T-helper 1 cell treated with Interleukin-12 subunit alpha and Interleukin-12 subunit beta and Interleukin-4 antibody, amounts not matched to agents 30 μg/mL and 1 μg/mL, for 36 hours (primary cell): ENCODE measurements around the gene LHPP.

Experiments used
- H3K27ac Mint-ChIP-seq: one replicate; pipeline ENCODE4 v1.8.0; 2021; ENCODE audit warnings: mild to moderate bottlenecking, mixed read lengths
- H3K27me3 Mint-ChIP-seq: one replicate; pipeline ENCODE4 v1.8.0; 2021; ENCODE audit warnings: low read depth, mixed read lengths
- H3K36me3 Mint-ChIP-seq: one replicate; pipeline ENCODE4 v1.8.0; 2021; ENCODE audit warnings: low read depth, mixed read lengths
- H3K4me1 Mint-ChIP-seq: one replicate; pipeline ENCODE4 v1.8.0; 2021; ENCODE audit warnings: low read depth, mixed read lengths
- H3K4me3 Mint-ChIP-seq: one replicate; pipeline ENCODE4 v1.8.0; 2021; ENCODE audit warnings: mild to moderate bottlenecking, moderate library complexity, mixed read lengths
- H3K9me3 Mint-ChIP-seq: one replicate; pipeline ENCODE4 v1.8.0; 2021; ENCODE audit warnings: mixed read lengths

The LHPP gene

DNA sequence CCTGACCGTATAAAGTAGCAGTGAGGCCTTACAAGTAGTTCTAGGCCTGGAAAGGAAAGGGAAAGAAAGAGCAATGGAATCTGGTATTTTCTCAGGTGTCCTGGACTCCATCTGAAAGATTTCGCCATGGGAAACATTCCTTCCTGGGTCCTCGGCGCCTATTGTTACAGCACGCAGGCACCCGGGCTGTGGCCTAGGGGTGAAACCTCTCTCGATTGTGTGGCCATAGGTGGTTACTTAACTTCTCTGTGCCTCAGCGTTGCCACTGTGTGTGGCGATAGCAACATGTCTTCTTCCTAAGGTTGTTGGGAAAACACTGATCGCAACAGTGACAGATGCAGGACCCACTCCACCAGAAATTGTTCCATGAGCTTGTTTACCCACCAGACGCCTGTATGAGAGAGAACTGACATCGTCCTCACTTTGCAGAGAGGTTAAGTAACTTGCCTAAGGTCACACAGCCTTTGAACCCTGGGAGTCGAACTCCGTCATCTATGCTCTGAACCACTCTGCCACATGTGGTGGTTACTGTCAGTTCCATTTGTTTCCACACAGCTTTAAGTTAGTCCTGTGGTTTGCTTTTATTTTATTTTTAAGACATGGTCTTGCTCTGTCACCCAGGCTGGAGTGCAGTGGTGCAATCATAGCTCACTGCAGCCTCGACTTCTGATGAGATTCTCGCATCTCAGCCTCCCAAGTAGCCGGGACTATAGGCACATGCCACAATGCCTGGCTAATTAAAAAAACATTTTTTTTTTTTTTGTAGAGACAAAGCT, 73.4 kb downstream of the LHPP start:
- no peak overlapping the region for H3K27ac Mint-ChIP-seq
- no peaks in the 10 kb centered on the region for H3K9me3 Mint-ChIP-seq
- peaks cover 3% of the 10 kb centered on the region for H3K27me3 Mint-ChIP-seq
- H3K4me3 Mint-ChIP-seq = no peak overlapping the region
- peaks cover 3% of the 10 kb centered on the region for H3K4me1 Mint-ChIP-seq
- H3K36me3 Mint-ChIP-seq = no peaks in the 10 kb centered on the region

DNA sequence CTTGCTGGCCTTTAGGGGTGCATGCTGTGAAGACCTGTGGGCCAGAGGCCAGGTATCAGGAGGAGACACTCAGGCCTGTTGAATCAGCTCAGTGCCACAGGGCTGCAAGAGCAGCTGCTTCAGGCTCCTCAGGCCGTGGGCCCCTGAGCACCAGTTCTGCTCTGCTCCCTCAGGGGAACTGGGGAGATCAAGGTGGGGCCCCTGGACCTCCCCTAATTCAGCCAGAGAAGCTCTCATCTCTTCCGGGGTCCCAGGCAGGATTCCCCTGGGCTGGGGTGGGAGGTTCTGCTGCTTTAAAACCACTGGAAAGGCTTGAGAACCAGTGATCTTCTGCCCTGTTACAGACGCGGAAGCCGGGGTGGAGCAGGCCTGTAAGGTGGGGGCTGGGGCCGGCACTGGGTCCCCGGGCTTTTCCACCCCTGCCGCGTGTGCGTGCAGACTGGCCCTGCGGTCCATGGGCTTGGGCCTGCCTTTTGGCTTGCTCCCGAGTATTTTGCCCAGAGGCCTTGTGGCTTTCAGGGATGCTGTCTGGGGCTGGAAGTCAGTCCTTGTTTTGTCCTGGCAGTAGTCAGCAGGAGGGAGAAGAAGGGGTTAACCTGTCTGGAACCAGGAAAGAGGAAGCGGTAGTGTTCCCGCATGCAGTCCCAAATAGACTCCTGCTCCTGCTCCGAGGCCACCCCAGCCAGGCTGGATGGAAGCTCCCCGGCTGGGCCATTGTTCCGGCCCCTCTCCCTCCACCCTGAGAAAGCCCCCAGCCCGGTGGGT, 74.3 kb downstream of the LHPP start:
- Mint-ChIP-seq H3K9me3 (no peaks in the 10 kb centered on the region), H3K4me3 (no peak overlapping the region), H3K27me3 (peaks cover 3% of the 10 kb centered on the region), H3K27ac (no peak overlapping the region), H3K4me1 (no peaks in the 10 kb centered on the region), H3K36me3 (no peaks in the 10 kb centered on the region)

DNA sequence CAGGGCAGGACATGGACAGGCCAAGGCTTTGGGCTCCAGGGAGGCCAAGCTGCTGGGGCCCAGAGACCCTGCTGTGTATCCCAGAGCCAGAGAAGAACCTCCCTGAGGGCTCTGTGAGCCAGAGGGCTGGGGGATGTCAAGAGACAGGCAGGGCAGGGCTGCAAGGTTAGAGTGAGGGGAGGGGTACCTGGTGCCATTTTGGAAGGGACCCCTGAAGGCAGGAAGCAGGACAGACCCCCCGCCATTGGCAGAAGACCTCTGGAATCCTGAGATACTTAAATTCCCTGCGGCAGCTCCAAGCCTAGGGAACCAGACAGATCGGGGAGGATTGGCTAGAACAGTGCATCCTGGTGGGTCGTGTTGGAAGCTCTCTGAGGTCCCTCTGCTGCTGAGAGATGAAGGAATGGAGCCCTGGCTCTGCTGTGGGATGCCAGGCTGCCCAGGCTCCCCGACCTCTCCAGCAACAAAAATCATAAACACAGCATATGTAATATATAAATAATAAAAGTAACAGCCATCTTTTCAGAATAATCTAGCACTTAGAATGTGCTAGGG, 75.0 kb downstream of the LHPP start:
- Mint-ChIP-seq H3K27ac (no peak overlapping the region), H3K27me3 (peaks cover 3% of the 10 kb centered on the region), H3K4me3 (no peak overlapping the region), H3K4me1 (no peaks in the 10 kb centered on the region), H3K36me3 (no peaks in the 10 kb centered on the region), H3K9me3 (no peaks in the 10 kb centered on the region)

DNA sequence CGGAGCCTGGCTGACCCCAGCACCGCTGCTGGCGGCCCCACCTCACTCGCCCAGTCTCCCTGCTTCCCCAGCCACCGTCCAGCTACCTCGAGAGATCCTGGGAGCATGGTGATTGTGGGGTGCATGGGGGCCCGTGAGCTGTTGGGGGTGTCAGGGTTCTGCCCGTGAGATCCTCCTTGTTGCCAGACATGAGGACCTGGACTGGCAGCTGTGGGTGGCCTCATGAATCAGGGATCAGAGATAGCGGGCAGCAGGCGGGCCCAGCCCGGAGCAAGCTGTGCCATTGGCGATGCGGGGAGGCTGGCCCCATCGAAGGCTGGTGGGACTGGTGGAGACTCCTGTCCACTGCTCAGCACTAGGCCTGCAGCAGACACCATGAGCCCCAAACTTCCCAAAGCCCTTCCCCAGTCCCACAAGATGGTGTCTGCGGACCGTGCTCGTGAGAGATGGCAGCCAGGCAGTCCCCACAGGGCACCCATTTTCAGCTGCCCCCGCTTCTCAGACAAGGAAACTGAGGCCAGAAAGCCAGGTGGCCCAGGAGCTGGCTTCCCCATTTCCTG, 75.6 kb downstream of the LHPP start:
- no peak overlapping the region for H3K27ac Mint-ChIP-seq
- H3K9me3 Mint-ChIP-seq = no peaks in the 10 kb centered on the region
- H3K36me3 Mint-ChIP-seq = no peaks in the 10 kb centered on the region
- H3K27me3 Mint-ChIP-seq = peaks cover 3% of the 10 kb centered on the region
- H3K4me1 Mint-ChIP-seq = no peaks in the 10 kb centered on the region
- H3K4me3 Mint-ChIP-seq = no peak overlapping the region

DNA sequence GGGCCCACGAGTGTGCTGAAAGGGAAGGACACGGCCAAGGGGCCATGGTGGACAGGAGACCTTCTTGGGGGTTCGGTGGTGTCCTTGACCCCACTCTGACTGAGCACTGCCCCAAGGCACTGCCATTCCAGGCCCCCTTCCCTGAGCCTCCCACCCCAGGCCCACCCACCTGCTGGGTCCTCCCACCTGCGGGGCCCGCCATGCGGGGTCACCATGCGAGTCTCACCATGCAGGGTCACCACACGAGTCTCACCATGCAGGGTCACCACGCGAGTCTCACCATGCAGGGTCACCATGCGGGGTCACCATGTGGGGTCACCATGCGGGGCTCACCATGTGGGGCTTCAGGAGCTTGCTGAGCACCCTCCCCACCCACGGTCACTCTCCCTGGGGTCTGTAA, 76.3 kb downstream of the LHPP start:
- no peak overlapping the region for H3K27ac Mint-ChIP-seq
- H3K27me3 Mint-ChIP-seq = no peaks in the 10 kb centered on the region
- H3K36me3 Mint-ChIP-seq = no peaks in the 10 kb centered on the region
- no peaks in the 10 kb centered on the region for H3K9me3 Mint-ChIP-seq
- no peaks in the 10 kb centered on the region for H3K4me1 Mint-ChIP-seq
- H3K4me3 Mint-ChIP-seq = no peak overlapping the region

DNA sequence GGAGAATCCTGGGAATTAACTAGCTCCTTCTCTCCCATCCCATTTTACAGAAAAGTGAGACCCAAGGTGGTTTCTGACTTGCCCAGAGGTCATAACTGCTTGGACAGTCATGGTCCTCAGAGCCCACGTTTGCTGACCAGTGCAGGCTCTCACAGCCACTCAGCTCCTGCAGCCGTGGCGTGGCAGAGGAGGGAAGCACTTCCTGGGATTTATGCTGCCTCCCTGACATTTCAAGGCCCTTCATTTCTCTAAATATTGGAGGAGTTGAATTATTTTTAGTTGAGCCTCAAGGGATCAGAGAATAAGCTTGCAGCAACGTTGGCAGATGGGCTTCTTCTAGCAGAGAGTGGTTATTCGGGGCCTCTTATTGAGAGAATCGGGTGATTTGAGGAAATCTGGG, 77.1 kb downstream of the LHPP start:
- Mint-ChIP-seq H3K4me3 (no peak overlapping the region), H3K36me3 (no peaks in the 10 kb centered on the region)

DNA sequence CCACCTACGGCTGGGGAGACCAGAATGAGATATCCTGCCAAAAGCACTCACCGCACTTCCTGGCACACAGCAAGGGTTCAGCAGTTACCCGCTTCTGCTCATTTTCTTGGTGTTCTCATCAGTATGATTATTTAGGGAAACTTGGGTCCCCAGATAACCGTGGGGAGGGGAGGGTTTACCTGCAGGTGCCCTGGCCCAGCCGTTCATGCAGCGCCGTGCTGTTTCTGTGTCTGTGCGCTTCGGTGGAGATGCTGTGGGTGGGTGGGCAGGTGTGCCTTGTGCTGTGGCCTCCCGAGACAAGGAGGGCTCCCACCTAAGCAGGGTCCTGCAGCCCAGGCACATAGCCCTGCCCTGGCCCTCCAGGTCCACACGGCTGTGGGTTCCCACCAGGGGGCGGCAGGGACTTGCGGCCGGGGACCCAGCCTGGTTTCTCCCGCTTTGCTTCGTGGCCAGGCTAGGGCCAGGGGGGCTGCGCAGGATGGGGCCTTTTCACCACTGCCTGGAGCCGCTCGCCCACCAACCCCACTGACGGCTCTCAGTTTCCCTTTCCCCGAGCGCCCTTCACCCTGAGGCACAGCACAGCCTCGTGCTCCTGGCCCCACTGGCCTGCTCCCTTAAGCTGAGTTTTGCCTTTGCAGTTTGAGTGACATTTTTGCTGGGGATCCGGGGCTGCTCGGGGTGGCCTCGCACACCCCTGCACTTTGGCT, 78.5 kb downstream of the LHPP start:
- Mint-ChIP-seq H3K27me3 (peaks cover 2% of the 10 kb centered on the region), H3K9me3 (no peaks in the 10 kb centered on the region), H3K27ac (no peak overlapping the region), H3K4me1 (no peaks in the 10 kb centered on the region), H3K36me3 (no peaks in the 10 kb centered on the region), H3K4me3 (no peak overlapping the region)

More for the DNA sequence above, 77.1 kb downstream of the LHPP start:
- H3K27me3 Mint-ChIP-seq = no peaks in the 10 kb centered on the region
- H3K27ac Mint-ChIP-seq = no peak overlapping the region
- H3K4me1 Mint-ChIP-seq = no peaks in the 10 kb centered on the region
- no peaks in the 10 kb centered on the region for H3K9me3 Mint-ChIP-seq

DNA sequence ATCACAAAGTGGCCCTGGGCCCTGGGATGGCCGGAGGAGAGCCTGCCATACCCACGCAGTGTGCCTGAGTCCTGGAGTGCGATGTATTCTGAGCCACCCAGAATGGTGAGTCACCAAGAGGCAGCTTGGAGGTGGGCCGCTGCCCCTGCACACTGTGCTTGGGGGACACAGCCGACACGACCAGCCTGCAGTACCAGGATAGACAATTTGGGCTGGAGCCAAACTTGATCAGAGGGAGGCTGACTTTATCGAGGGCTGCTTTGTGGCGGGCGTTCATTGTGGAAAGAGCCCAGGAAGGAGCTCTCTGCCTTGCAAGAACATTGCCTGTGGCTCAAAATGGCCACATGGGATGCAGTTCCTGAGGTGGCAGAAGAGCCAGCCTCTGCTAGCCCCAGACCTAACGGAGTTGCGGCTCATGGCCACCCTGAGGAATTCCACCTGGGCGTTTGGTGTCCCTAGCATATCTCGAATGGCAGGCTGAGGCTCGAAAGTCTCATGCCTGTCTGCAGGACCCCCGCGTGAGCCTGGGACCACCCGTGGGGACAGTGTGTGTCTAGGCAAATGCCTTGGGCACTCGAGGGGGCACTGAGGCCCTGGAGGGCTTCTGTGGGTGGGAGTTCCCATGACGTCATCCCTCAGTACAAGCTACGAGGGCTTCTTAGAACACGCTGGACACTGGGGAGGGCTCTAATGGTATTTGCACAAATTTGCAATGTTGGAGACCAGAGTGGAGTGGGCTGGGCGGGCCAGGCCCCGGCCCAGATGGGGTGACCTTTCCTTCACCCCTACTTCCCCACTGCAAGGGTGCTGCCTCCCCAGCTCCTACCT, 79.7 kb downstream of the LHPP start:
- Mint-ChIP-seq H3K4me1 (peaks cover 3% of the 10 kb centered on the region), H3K36me3 (no peaks in the 10 kb centered on the region), H3K27ac (no peak overlapping the region), H3K4me3 (no peak overlapping the region), H3K27me3 (peaks cover 12% of the 10 kb centered on the region), H3K9me3 (no peaks in the 10 kb centered on the region)

DNA sequence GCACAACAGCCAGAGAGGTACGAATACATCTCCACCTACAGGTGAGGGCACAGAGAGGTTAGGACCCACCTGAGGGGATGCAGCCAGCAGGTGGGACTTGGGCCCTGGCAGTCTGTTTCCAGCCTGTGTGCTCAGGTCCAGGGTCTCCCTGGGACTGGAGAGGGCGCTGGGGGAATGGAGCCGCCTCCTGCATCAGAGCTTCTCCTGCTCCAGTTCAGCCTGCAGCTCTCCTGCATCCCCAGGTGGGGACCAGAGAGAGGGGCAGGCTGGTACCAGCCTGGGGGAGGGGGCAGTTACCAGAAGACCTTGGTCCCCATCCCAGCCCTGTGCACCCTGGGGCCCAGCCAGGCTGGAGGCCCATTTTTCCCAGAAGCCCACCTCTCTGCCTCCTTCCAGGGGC, 80.7 kb downstream of the LHPP start:
- H3K27ac Mint-ChIP-seq = no peak overlapping the region
- H3K4me1 Mint-ChIP-seq = peaks cover 3% of the 10 kb centered on the region
- H3K9me3 Mint-ChIP-seq = no peaks in the 10 kb centered on the region
- peaks cover 19% of the 10 kb centered on the region for H3K27me3 Mint-ChIP-seq
- no peaks in the 10 kb centered on the region for H3K36me3 Mint-ChIP-seq
- no peak overlapping the region for H3K4me3 Mint-ChIP-seq

DNA sequence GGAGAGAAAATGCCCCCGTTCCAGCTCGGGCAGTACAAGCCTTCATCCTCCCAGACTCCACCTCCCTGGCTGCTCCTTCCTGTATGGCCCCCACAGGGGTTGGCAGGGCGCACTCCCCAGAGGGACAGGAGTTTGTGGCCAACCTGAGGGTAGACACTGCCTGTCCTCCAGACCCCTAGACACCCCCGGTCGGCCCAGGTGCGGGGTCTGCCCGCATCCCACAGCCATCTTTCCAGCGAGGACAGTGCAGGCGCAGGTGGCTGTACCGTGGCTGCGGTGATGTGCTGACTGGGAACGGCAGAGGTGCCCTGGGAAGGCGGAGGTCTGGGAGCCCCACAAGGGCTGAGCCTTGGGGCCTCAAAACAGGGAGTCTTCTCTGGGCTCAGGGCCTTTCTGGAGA, 81.5 kb downstream of the LHPP start:
- Mint-ChIP-seq H3K27me3 (peaks cover 19% of the 10 kb centered on the region), H3K4me1 (peaks cover 3% of the 10 kb centered on the region), H3K9me3 (no peaks in the 10 kb centered on the region), H3K36me3 (no peaks in the 10 kb centered on the region), H3K4me3 (no peak overlapping the region), H3K27ac (no peak overlapping the region)

DNA sequence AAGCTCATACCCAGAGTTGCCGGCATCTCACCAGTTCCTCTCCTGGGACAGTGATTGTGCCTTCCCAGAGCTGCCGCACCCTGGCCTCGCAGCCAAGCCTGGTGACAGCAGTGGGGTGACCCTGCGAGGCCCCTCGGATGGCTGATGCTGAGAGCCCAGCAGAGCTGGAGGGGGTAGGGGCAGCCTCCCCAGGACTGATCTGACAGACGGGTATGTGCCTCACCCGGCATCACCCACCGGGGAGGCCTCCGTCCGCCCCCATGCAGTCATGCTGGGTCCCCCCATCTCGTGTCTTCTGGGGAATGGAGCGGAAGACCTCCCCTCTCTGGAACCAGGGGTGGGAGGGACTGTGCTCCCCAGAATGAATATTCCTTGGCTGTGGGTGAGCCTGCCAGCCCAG, 82.3 kb downstream of the LHPP start:
- Mint-ChIP-seq H3K36me3 (no peaks in the 10 kb centered on the region), H3K4me3 (no peak overlapping the region)

DNA sequence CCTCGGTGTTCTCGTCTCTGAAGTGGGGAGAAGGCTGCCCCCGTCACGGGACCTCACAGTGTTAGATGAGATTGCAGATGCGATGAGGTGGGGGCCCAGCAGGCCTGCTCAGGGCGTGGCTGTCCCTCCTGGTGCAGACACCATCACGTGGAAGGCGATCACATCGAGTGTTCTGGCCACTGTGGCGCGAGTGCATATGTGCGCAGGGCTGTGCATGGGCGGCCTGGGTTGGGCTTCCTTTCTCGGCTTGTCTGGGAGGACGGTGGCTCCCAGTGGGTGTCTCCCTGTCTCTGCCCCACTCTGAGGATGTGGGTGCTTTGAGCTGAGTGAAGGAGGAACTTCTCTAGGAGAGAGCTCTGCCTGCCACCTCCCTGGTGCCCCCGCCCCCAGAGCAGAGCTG, 83.1 kb downstream of the LHPP start:
- Mint-ChIP-seq H3K27ac (no peak overlapping the region), H3K4me1 (peaks cover 3% of the 10 kb centered on the region), H3K27me3 (peaks cover 19% of the 10 kb centered on the region)

More for the DNA sequence above, 82.3 kb downstream of the LHPP start:
- Mint-ChIP-seq H3K27ac (no peak overlapping the region), H3K4me1 (peaks cover 3% of the 10 kb centered on the region), H3K27me3 (peaks cover 19% of the 10 kb centered on the region), H3K9me3 (no peaks in the 10 kb centered on the region)

DNA sequence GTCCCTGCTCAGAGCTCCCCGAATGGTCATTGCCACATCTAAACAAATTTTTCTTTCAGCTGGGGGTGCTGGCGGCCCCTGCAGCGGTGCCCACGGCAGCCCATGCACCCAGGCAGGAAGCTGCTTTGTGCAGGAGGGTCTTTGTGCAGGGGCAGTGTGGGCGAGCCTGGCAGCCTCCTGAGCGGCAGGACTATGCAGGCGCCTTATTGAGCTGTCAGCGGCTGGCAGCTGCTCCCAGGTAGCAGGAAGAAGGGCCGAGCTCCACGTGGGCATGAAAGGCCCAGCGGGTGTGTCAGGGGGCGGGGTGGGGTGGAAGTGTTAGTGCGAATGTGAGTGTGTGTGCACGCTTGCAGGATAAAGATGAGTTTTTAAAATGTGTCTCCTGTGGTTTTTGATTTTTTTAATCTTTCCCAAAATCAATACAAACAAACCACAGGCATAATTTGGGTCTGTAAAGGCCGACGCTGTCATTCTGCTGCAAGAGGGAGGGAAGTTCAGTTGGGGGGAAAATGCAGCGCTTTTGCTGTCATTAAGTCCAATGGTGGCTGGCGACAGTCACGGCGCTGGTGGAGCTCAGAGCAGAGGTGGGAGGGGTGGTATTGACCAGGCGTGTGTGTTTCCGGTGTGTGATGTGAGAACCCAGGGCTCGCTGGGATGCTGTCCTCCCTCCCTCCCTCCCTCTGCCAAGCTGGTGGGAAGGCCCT, 83.9 kb downstream of the LHPP start:
- H3K4me1 Mint-ChIP-seq = peaks cover 3% of the 10 kb centered on the region
- no peak overlapping the region for H3K27ac Mint-ChIP-seq
- H3K4me3 Mint-ChIP-seq = no peak overlapping the region
- no peaks in the 10 kb centered on the region for H3K36me3 Mint-ChIP-seq
- no peaks in the 10 kb centered on the region for H3K9me3 Mint-ChIP-seq
- peaks cover 19% of the 10 kb centered on the region for H3K27me3 Mint-ChIP-seq

More for the DNA sequence above, 83.1 kb downstream of the LHPP start:
- no peak overlapping the region for H3K4me3 Mint-ChIP-seq
- H3K9me3 Mint-ChIP-seq = no peaks in the 10 kb centered on the region
- H3K36me3 Mint-ChIP-seq = no peaks in the 10 kb centered on the region
